Measurements from ENCODE around the gene OR8G5.

OR8G5 gene

DNA sequence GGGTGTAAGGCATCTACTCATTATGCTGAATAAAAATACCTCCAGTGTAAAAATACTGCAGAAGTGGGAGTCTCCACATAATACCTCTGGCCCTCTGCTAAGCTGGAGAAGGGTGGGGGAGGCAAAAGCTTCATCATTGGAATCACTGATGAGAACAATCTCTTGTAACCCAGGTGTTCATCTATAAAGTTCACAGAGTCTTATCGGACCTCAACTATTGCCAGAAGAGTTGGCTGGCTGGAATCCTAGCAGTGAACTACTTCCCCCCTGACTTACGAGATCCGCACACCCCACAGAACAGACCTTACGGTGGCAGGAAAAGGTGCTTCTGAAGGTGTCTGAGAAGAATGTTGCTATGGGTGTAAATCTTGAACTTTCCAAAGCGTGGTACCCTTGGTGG, 55.1 kb downstream of the OR8G5 start:
- Histone ChIP-seq H3K4me3 (ENCODE audit: low read depth, low read length) (no peak overlapping the region), H3K27ac (no peak overlapping the region), H3K27me3 (replicated peaks) (no peaks in the 10 kb centered on the region), H3K36me3 (replicated peaks) (no peaks in the 10 kb centered on the region)
- in situ Hi-C loops (cut with HindIII; ENCODE audit: low pct_ligation_motif_present, low sequenced_read_pairs) = no loop called here
- DNase-seq = no peak
- TF ChIP-seq, protein P1, sequence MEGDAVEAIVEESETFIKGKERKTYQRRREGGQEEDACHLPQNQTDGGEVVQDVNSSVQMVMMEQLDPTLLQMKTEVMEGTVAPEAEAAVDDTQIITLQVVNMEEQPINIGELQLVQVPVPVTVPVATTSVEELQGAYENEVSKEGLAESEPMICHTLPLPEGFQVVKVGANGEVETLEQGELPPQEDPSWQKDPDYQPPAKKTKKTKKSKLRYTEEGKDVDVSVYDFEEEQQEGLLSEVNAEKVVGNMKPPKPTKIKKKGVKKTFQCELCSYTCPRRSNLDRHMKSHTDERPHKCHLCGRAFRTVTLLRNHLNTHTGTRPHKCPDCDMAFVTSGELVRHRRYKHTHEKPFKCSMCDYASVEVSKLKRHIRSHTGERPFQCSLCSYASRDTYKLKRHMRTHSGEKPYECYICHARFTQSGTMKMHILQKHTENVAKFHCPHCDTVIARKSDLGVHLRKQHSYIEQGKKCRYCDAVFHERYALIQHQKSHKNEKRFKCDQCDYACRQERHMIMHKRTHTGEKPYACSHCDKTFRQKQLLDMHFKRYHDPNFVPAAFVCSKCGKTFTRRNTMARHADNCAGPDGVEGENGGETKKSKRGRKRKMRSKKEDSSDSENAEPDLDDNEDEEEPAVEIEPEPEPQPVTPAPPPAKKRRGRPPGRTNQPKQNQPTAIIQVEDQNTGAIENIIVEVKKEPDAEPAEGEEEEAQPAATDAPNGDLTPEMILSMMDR (IDR thresholded peaks at IDR 0.05; ENCODE audit: low read depth, low read length, missing control alignments) = no peak

DNA sequence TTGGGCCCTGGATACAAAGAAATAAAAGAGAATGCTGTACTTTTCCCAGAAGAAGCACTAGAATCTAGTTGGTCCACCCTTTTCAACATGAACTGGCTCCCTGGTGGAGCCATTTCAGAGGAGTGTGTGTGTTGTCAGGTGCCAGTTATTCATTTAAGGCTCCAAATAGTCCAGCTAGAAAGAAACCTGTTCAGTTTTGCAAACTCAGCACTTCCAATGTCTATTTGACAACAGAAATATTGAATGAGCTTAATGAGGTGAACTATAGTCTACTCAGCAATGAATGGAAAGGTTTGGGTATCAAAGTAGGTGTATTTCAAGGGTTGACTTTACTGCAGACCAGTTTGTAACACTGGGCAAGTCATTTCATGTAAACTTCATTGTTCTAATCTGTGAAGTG, 55.5 kb downstream of the OR8G5 start:
- H3K27ac ChIP-seq = no peak overlapping the region
- TF ChIP-seq, protein P1 (IDR thresholded peaks at IDR 0.05; ENCODE audit: low read depth, low read length, missing control alignments) = no peak
- DNase-seq = no peak
- H3K4me3 ChIP-seq (ENCODE audit: low read depth, low read length) = no peak overlapping the region
- no peaks in the 10 kb centered on the region for H3K27me3 ChIP-seq (replicated peaks)
- in situ Hi-C loops (cut with HindIII; ENCODE audit: low pct_ligation_motif_present, low sequenced_read_pairs) = no loop called here
- H3K36me3 ChIP-seq (replicated peaks) = no peaks in the 10 kb centered on the region

DNA sequence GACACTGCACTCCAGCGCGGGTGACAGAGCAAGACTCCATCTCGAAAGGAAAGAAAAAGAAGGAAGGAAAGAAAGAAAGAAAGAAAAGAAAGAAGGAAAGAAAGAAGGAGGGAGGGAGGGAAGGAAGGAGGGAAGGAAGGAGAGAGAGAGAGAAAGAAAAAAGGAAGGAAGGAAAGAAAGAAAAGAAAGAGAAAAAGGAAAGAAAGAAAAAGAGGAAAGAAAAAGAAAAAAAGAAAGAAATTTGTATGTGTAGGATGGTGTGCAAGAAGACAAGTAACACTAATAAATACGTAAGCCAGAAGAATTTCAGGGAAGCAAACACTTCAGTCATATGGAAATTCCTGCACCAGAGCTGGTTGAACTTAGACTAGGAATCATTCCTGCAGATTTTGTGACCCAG, 57.0 kb downstream of the OR8G5 start:
- no peaks in the 10 kb centered on the region for H3K36me3 ChIP-seq (replicated peaks)
- in situ Hi-C loops (cut with HindIII; ENCODE audit: low pct_ligation_motif_present, low sequenced_read_pairs) = no loop called here
- H3K27me3 ChIP-seq (replicated peaks) = no peaks in the 10 kb centered on the region
- DNase-seq = no peak
- TF ChIP-seq, protein P1 (IDR thresholded peaks at IDR 0.05; ENCODE audit: low read depth, low read length, missing control alignments) = no peak
- H3K4me3 ChIP-seq (ENCODE audit: low read depth, low read length) = no peak overlapping the region
- H3K27ac ChIP-seq = no peak overlapping the region

DNA sequence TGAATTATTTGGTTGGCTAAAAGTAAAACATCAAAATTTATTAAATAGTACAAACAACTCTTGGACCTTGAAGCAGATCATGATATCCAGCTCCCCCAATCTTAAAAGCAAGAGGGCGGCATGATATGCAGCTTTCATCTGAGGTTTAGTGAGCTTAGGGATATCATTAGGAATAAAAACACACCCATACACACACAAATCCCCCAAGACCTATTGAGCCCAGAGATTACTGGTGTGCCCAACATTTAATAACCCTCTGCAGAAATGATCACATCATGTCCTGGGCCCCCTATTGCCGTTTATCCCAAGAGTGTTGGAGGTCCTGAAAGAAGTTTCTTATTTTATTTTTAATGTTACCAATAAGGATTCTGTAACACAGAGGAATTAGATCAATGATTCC, 57.7 kb downstream of the OR8G5 start, which contains the start of gene OR8D1:
Gene OR8D1 (minus strand): TSS at position 101 of the 400 bp plus-strand sequence. CDS start 3,183 bp downstream, outside the sequence.
- H3K27ac ChIP-seq = no peak within 1 kb of the TSS
- no peaks in the 10 kb centered on the region for H3K27me3 ChIP-seq (replicated peaks)
- H3K4me3 ChIP-seq (ENCODE audit: low read depth, low read length) = no peak within 1 kb of the TSS
- in situ Hi-C loops (cut with HindIII; ENCODE audit: low pct_ligation_motif_present, low sequenced_read_pairs) = no loop called here
- no peaks in the 10 kb centered on the region for H3K36me3 ChIP-seq (replicated peaks)
- TF ChIP-seq, protein P1 (IDR thresholded peaks at IDR 0.05; ENCODE audit: low read depth, low read length, missing control alignments) = no peak
- no peak for DNase-seq

DNA sequence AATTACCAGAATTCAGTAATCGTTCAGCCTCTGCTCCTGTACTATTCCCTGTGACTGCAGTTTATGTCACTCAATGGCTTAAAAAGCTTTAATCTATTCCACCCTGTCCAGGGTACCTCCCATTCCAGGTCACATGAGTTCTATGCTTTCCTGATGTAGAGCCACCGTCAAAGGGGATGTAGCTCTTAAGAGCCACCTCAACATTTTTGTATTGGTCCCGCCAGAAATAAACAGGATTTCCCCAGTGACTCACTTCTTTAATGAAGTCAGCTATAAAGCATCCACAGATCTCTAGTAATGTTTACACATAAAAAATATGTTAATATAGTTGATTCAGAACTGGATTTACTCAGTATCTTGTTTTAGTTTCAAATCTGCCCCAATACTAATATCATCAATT, 58.9 kb downstream of the OR8G5 start:
- Histone ChIP-seq H3K27ac (no peak overlapping the region), H3K36me3 (replicated peaks) (no peaks in the 10 kb centered on the region), H3K4me3 (ENCODE audit: low read depth, low read length) (no peak overlapping the region), H3K27me3 (replicated peaks) (no peaks in the 10 kb centered on the region)
- no peak for DNase-seq
- in situ Hi-C loops (cut with HindIII; ENCODE audit: low pct_ligation_motif_present, low sequenced_read_pairs) = no loop called here
- TF ChIP-seq, protein P1 (IDR thresholded peaks at IDR 0.05; ENCODE audit: low read depth, low read length, missing control alignments) = no peak
